GM12875 (cell line): ENCODE data around the gene RNF208.

Source experiments
- H3K4me3 ChIP-seq: one replicate; pipeline ENCODE4 v1.5.1; 2011; ENCODE audit warnings: low read depth, low read length, control low read depth
- CTCF ChIP-seq: IDR thresholded peaks from 2 replicates; pipeline ENCODE4 v1.5.1; 2011; ENCODE audit warnings: low read depth, mild to moderate bottlenecking, control low read depth, inconsistent platforms, low read length, moderate library complexity, borderline replicate concordance; ENCODE audit not compliant: insufficient read depth

RNF208 gene

GRCh38 chr9:137218212-137218753, 3.8 kb downstream of the RNF208 start:
- no peak for TF ChIP-seq CTCF
- H3K4me3 ChIP-seq: no peak overlapping the region

- TF ChIP-seq CTCF: no peak
- no peak overlapping the region for H3K4me3 ChIP-seq
Measured at GRCh38 chr9:137217276-137218211, 4.5 kb downstream of the RNF208 start.

- no peak for TF ChIP-seq CTCF
Measured at GRCh38 chr9:137216188-137216965, 5.7 kb downstream of the RNF208 start.

GRCh38 chr9:137215196-137215986, 6.6 kb downstream of the RNF208 start:
- no peak overlapping the region for H3K4me3 ChIP-seq
- no peak for TF ChIP-seq CTCF

More at GRCh38 chr9:137216188-137216965, 5.7 kb downstream of the RNF208 start:
- H3K4me3 ChIP-seq: no peak overlapping the region

- TF ChIP-seq CTCF: no peak
- no peak overlapping the region for H3K4me3 ChIP-seq
Measured at GRCh38 chr9:137214620-137215019, 7.4 kb downstream of the RNF208 start.

- no peak for TF ChIP-seq CTCF
- H3K4me3 ChIP-seq: no peak overlapping the region
Measured at GRCh38 chr9:137213160-137214060, 8.6 kb downstream of the RNF208 start.
